Stomach smooth muscle (tissue), 2 donors: ENCODE measurements around the gene ZFPM1.
"Not testable (repeated sequence)": the region's sequence is repeated elsewhere in the genome, so short reads cannot be mapped to it uniquely, and the experiment has no call there.

Source experiments
- H3K27ac ChIP-seq: one replicate; pipeline ENCODE4 v1.7.0; 2013; ENCODE audit warnings: mild to moderate bottlenecking, low read length, inconsistent platforms
- H3K27me3 ChIP-seq, 2 donors: one replicate each; pipeline ENCODE4 v1.7.0; 2013; ENCODE audit warnings: low read length in 2 of 2; ENCODE audit not compliant: insufficient read depth in 2 of 2, control insufficient read depth in 1 of 2
- H3K36me3 ChIP-seq, 2 donors: one replicate each; pipeline ENCODE4 v1.7.0; 2013; ENCODE audit warnings: low read length in 2 of 2; ENCODE audit not compliant: control insufficient read depth in 2 of 2, insufficient read depth in 2 of 2
- H3K4me1 ChIP-seq: one replicate; pipeline ENCODE4 v1.7.0; 2013; ENCODE audit warnings: low read length; ENCODE audit not compliant: control insufficient read depth, insufficient read depth
- H3K4me3 ChIP-seq, 2 donors: one replicate each; pipeline ENCODE4 v1.7.0; 2013; ENCODE audit warnings: low read length in 2 of 2
- H3K9ac ChIP-seq, 2 donors: one replicate each; pipeline ENCODE4 v1.7.0; 2013; ENCODE audit warnings: low read length in 2 of 2, mild to moderate bottlenecking in 1 of 2
- H3K9me3 ChIP-seq, 2 donors: one replicate each; pipeline ENCODE4 v1.7.0; 2013; ENCODE audit warnings: low read length in 2 of 2; ENCODE audit not compliant: control insufficient read depth in 2 of 2
- donor health status: healthy.
- donor health status: Pancreatic carcinoma.

ZFPM1 gene

GRCh38 chr16:88468275-88469129 lies 15.4 kb downstream of the ZFPM1 start:
- Histone ChIP-seq H3K27me3 (peaks cover 2 to 8% of the 10 kb centered on the region in 2 donors), H3K4me1 (no peaks in the 10 kb centered on the region), H3K4me3 (no peak overlapping the region), H3K9me3 (no peaks in the 10 kb centered on the region), H3K36me3 (no peaks in the 10 kb centered on the region), H3K9ac (no peak overlapping the region), H3K27ac (no peak overlapping the region)

GRCh38 chr16:88469615-88470395 lies 16.7 kb downstream of the ZFPM1 start:
- Histone ChIP-seq H3K4me3 (no peak overlapping the region), H3K27ac (no peak overlapping the region), H3K36me3 (no peaks in the 10 kb centered on the region), H3K27me3 (peaks cover 2 to 8% of the 10 kb centered on the region in 2 donors), H3K9me3 (no peaks in the 10 kb centered on the region), H3K9ac (no peak overlapping the region), H3K4me1 (no peaks in the 10 kb centered on the region)

- not testable (repeated sequence) for H3K4me3 ChIP-seq, H3K9me3 ChIP-seq, H3K4me1 ChIP-seq, H3K27me3 ChIP-seq, H3K27ac ChIP-seq, H3K36me3 ChIP-seq, H3K9ac ChIP-seq
Measured at GRCh38 chr16:88470396-88470680, 17.3 kb downstream of the ZFPM1 start.

GRCh38 chr16:88470696-88471095 lies 17.6 kb downstream of the ZFPM1 start:
- H3K9me3 ChIP-seq, H3K4me3 ChIP-seq, H3K36me3 ChIP-seq, H3K27me3 ChIP-seq, H3K4me1 ChIP-seq, H3K27ac ChIP-seq, H3K9ac ChIP-seq: not testable (repeated sequence)

GRCh38 chr16:88471115-88471514 lies 18.0 kb downstream of the ZFPM1 start:
- H3K36me3 ChIP-seq = no peaks in the 10 kb centered on the region
- H3K27me3 ChIP-seq = peaks cover 2 to 8% of the 10 kb centered on the region in 2 donors
- H3K4me3 ChIP-seq = no peak overlapping the region
- no peak overlapping the region for H3K9ac ChIP-seq
- H3K4me1 ChIP-seq = no peaks in the 10 kb centered on the region
- H3K27ac ChIP-seq = no peak overlapping the region
- H3K9me3 ChIP-seq = no peaks in the 10 kb centered on the region

GRCh38 chr16:88471575-88471974 lies 18.5 kb downstream of the ZFPM1 start:
- Histone ChIP-seq H3K36me3 (no peaks in the 10 kb centered on the region), H3K27ac (no peak overlapping the region), H3K9me3 (no peaks in the 10 kb centered on the region), H3K9ac (no peak overlapping the region), H3K4me1 (no peaks in the 10 kb centered on the region), H3K4me3 (no peak overlapping the region), H3K27me3 (peaks cover 2 to 8% of the 10 kb centered on the region in 2 donors)

GRCh38 chr16:88472069-88472468 lies 19.0 kb downstream of the ZFPM1 start:
- Histone ChIP-seq H3K9ac (no peak overlapping the region), H3K27me3 (peaks cover 2 to 8% of the 10 kb centered on the region in 2 donors), H3K4me3 (no peak overlapping the region), H3K4me1 (no peaks in the 10 kb centered on the region), H3K27ac (no peak overlapping the region), H3K36me3 (no peaks in the 10 kb centered on the region), H3K9me3 (no peaks in the 10 kb centered on the region)

GRCh38 chr16:88472637-88473205 lies 19.6 kb downstream of the ZFPM1 start:
- Histone ChIP-seq H3K4me1 (no peaks in the 10 kb centered on the region), H3K4me3 (no peak overlapping the region), H3K27ac (no peak overlapping the region), H3K9me3 (no peaks in the 10 kb centered on the region), H3K27me3 (peaks cover 2 to 4% of the 10 kb centered on the region in 2 donors), H3K9ac (peak overlapping the region in 1 of 2 donors; percentile 6), H3K36me3 (no peaks in the 10 kb centered on the region)

GRCh38 chr16:88473666-88474534 lies 20.8 kb downstream of the ZFPM1 start:
- H3K36me3 ChIP-seq = no peaks in the 10 kb centered on the region
- H3K27me3 ChIP-seq = peaks cover 2 to 4% of the 10 kb centered on the region in 2 donors
- peak overlapping the region in 1 of 2 donors; percentile 53 for H3K9ac ChIP-seq
- no peak overlapping the region for H3K27ac ChIP-seq
- H3K4me1 ChIP-seq = no peaks in the 10 kb centered on the region
- no peak overlapping the region for H3K4me3 ChIP-seq
- no peaks in the 10 kb centered on the region for H3K9me3 ChIP-seq

GRCh38 chr16:88475037-88475436 lies 22.0 kb downstream of the ZFPM1 start:
- Histone ChIP-seq H3K4me1 (no peaks in the 10 kb centered on the region), H3K9me3 (no peaks in the 10 kb centered on the region), H3K27ac (no peak overlapping the region)

More at GRCh38 chr16:88475037-88475436, 22.0 kb downstream of the ZFPM1 start:
- peaks cover 0 to 2% of the 10 kb centered on the region in 2 donors for H3K27me3 ChIP-seq
- H3K9ac ChIP-seq = no peak overlapping the region
- no peak overlapping the region for H3K4me3 ChIP-seq
- H3K36me3 ChIP-seq = no peaks in the 10 kb centered on the region
